Vagina (tissue), 2 donors: ENCODE results near the gene ECE1.

Experiments
- CTCF ChIP-seq, 3 experiments: fragments of 450-650 bp in 2 of 3; fragments of 200-600 bp in 1 of 3; sonication (generic) in 1 of 3; IDR thresholded peaks; one replicate each; pipeline ENCODE4 v1.5.1; 2017 to 2019; ENCODE audit warnings: antibody characterized with exemption in 3 of 3, mild to moderate bottlenecking in 2 of 3, moderate library complexity in 2 of 3
- POLR2AphosphoS5 ChIP-seq, 2 donors: sonication (generic); formaldehyde crosslinking; IDR thresholded peaks; one replicate each; pipeline ENCODE4 v1.9.0; 2017; ENCODE audit warnings: antibody characterized with exemption in 2 of 2, mild to moderate bottlenecking in 2 of 2, low read depth in 1 of 2; ENCODE audit not compliant: insufficient read depth in 1 of 2

GRCh38 chr1:21229246-21230000, 60.8 kb downstream of the ECE1 start:
- no peak for TF ChIP-seq CTCF (IDR thresholded peaks at IDR 0.05)
- TF ChIP-seq POLR2AphosphoS5 (IDR thresholded peaks at IDR 0.05; ENCODE audit: insufficient read depth in 1 of 2, low read depth in 1 of 2) = no peak
